Measurements from ENCODE around the gene FBXL22. TPM values are rescaled to one million over a fixed set of nuclear protein-coding genes. Genes with fewer than 3 reads are reported as not detected.
A peak's percentile ranks its signal among the peaks of the same experiment; 100 is the strongest.

FBXL22 gene, protein sequence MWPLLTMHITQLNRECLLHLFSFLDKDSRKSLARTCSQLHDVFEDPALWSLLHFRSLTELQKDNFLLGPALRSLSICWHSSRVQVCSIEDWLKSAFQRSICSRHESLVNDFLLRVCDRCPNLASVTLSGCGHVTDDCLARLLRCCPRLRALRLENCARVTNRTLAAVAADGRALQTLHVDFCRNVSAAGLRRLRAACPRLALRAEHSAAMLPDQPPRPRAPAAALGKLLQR
- total RNA-seq = 1.2 TPM

GRCh38 chr15:63597038-63597790 is at the start of gene FBXL22:
FBXL22 (plus strand) TSS chr15:63597387; CDS start chr15:63597393, 6 bp downstream.
- no peak for ATAC-seq

DNA sequence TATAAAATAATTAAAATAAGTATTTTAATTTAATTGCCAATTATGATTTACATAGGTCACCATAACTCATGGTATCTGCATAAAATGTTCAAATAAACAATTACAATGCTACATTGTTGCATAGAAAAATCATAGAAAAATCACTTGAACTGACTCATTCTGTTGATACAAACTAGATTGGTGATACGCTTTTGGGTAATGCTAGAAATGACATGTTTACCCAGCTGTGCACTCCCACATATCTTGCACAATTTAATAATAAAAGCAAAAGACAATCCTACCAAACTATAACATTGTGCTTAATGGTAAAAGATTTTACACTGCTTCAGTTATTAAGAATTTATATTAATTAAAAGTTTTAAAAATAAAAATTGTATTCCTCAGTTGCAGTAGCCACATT is 45.8 kb upstream of the FBXL22 start:
- no peak for ATAC-seq

DNA sequence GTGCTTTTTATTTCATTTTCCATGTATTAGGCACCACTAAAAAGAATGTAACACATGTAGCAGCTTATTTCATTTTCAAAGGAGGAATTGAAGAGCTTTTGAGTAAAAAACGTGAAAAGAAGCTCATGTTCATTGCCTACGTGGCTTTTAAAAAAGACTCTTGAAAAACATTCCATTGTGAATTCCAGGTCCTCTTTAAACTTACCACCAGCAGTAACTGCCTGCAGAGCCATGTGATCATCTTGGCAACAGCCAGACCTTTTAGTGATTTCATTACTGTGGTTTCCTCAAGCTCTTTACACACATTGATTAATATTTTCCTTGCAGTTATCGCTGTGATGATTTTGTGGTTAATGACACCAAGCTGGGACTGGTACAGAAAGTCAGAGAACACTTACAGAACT is 43.8 kb upstream of the FBXL22 start:
- ATAC-seq = peak; percentile 35

- no peak for ATAC-seq
These were observed 42.8 kb upstream of the FBXL22 start for GRCh38 chr15:63554337-63554927.

DNA sequence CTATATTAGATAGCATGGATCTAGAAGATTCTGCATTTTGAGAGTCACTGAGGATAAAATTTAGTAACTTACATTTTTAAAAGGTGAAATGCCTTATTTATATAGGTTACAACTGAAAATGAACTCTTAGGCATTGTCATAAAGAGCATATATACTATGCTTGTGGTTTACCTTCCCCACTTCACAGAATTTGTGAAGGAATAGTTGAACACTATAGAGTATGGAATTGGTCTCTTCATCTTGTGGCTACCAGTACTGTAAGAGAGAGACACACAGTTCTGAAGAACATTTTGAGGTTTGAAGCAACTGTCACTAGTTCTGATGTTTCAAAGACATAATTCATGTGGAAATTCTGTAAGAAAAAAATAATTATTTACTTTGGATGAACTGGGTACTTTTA is 41.7 kb upstream of the FBXL22 start:
- ATAC-seq = no peak

GRCh38 chr15:63556246-63556645 is 40.9 kb upstream of the FBXL22 start:
- no peak for ATAC-seq

GRCh38 chr15:63556736-63557135 is 40.5 kb upstream of the FBXL22 start:
- ATAC-seq = no peak

GRCh38 chr15:63559753-63560152 is 37.4 kb upstream of the FBXL22 start:
- ATAC-seq = no peak

- peak; percentile 38 for ATAC-seq
These were observed 36.3 kb upstream of the FBXL22 start for GRCh38 chr15:63560741-63561448.

GRCh38 chr15:63564093-63564492 is 33.1 kb upstream of the FBXL22 start:
- no peak for ATAC-seq

DNA sequence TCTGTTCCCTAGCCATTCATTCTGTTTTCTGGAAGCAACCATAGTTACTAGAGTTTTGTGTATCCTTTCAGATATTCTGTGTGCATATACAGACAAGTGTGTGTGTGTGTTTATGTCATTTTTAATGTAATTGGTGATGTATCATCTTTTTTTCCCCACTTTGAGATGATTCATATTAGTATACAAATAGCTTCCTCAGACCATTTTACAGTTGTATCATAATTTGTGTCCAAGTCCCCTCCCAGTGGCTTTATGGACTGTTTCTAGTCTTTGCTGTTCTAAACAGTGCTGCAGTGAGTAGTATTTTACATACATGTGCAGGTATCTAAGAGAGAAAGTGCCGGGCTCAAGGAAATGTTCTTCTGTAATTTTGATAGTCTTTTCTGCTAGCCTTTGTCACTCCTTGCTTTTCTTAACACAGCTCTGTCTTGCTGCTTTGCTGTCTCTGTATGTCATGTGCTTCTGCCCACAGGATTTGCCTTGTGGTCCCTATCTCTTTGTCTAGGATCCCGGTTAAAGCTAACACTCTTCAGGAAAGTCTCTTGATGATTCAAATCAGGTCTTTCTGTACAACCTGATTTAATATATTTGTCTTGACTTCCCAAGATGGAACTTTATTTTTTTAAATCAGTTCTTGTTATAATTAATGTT is 31.5 kb upstream of the FBXL22 start:
- no peak for ATAC-seq

GRCh38 chr15:63572749-63573464 is 24.3 kb upstream of the FBXL22 start:
- no peak for ATAC-seq

- no peak for ATAC-seq
These were observed 23.7 kb upstream of the FBXL22 start for GRCh38 chr15:63573533-63573932.

GRCh38 chr15:63575312-63575711 is 21.9 kb upstream of the FBXL22 start:
- no peak for ATAC-seq

- no peak for ATAC-seq
These were observed 20.7 kb upstream of the FBXL22 start for GRCh38 chr15:63576441-63576840.

DNA sequence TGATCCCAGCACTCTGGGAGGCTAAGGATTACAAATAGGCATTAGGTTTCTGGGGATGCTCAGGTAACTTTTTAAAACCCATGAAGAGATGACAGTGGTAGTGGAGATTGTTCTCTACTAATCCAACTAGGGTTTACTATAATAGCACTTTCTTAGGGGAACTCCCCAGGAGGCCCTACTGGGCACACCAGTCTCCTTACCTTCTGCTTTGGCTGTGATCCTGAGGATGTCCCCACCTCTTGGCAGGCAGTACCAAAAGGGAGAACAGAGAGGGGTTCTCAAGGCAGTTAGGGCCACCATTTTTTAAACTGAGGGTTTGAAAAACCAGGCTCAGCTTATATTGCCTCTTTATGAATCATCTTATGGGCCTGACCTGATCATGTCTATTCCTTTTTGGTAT is 15.0 kb upstream of the FBXL22 start:
- ATAC-seq = no peak

DNA sequence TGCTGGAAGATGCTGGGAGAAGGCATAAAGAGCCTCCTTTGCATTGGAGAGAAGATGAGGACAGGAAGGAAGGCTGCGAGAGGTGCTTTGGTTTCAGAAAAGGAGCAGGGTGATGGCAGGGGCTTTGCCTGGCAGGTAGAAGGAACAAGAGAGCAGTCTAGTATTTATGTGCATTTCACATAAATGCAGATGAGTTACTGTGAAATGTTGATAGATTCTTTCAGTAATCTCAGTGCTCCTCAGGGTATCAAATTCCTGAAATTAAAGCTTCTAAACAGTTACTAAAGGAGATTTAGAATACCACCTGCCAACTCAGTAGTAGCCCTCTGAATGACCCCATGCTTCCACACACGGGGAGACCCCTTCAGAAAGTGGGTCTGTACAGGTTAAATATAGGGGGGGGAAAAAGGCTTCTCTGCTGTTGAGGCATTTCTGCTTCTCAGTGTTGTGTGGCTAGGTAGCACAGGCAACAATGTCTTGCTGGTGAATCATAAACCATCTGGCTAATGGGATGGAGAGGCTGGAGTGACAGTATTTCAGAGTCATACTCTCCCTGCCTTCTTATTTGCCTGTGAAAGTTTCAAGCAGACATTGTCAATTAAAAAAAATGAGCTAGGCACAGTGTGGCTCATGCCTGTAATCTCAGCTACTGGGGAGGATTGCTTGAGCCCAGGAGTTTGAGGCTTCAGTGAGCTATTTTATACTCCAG is 14.3 kb upstream of the FBXL22 start:
- ATAC-seq = peak; percentile 59

DNA sequence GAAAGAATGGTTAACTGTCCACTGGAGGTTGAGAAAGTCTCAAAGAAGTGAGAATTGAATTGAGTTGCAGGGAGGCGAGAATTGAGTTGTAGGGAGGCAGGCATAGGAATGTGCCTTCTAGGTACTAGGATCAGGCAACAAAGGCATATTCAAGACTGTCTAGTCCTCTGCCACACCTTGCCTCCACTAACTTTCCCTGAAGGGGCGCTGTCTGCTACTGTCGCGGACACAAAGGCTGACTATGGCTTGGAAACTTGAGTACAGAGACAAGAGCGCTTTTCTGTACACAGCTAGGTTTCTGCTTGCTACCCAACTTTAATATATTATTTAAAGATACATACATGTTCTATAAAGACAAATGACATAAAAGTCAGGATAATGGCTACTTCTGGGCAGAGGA is 10.4 kb upstream of the FBXL22 start:
- ATAC-seq = no peak

- ATAC-seq = no peak
These were observed 9.7 kb upstream of the FBXL22 start for GRCh38 chr15:63587527-63587926.

DNA sequence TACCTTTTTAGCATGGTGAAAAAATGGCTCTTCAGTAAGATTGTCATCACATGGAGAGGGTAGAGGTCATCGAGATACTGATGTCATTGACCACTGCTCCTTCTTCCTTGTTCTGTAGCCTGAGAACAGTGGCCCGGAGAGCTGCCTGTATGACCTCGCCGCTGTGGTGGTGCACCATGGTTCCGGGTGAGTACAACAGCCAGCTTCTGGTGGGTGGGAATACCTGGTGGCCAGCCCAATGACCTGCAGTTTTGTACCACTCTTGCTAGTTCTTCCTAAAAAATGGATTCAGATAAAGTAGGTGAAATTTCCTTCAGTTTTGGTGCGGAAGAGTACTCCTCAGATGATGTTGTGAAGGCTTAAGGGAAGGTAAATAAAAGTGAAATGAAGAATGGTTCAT is 8.4 kb upstream of the FBXL22 start:
- no peak for ATAC-seq

All from esophagus mucosa (tissue), 1 donor.